Upper lobe of left lung (tissue), 6 donors: ENCODE data around the gene FEM1A. TPM values are rescaled to one million over a fixed set of nuclear protein-coding genes. Genes with fewer than 3 reads are reported as not detected.

ENCODE experiments used
- ATAC-seq, 2 donors: fragments of 200-7000 bp; cut with Tn5 transposase; one replicate each; pipeline ENCODE4 v1.9.1; 2022; ENCODE audit warnings: mild to moderate bottlenecking in 2 of 2, moderate library complexity in 2 of 2; ENCODE audit not compliant: low FRiP score in 2 of 2
- DNase-seq, 2 donors: peaks; one replicate each; pipeline ENCODE4 v3.0.0-alpha.2; 2019 to 2020
- H3K27ac ChIP-seq, 4 donors: fragments of 200-600 bp; sonication (generic); one replicate each; pipeline ENCODE4 v1.5.1; 2016 to 2019
- H3K27me3 ChIP-seq, 4 donors: fragments of 200-600 bp; sonication (generic); one replicate each; pipeline ENCODE4 v1.5.1; 2017 to 2019
- H3K36me3 ChIP-seq, 4 donors: fragments of 200-600 bp; sonication (generic); one replicate each; pipeline ENCODE4 v1.5.1; 2016 to 2019
- H3K4me1 ChIP-seq, 4 donors: fragments of 200-600 bp; sonication (generic); one replicate each; pipeline ENCODE4 v1.5.1; 2018 to 2019
- H3K4me3 ChIP-seq, 4 donors: fragments of 200-600 bp; sonication (generic); one replicate each; pipeline ENCODE4 v1.5.1; 2017 to 2019; ENCODE audit warnings: mild to moderate bottlenecking in 2 of 4, moderate library complexity in 1 of 4
- H3K9me3 ChIP-seq, 4 donors: fragments of 200-600 bp; sonication (generic); one replicate each; pipeline ENCODE4 v1.5.1; 2018 to 2019
- EP300 ChIP-seq, 4 donors: sonication (generic); formaldehyde crosslinking; IDR thresholded peaks; one replicate each; pipeline ENCODE4 v1.5.1; 2017; ENCODE audit warnings: antibody characterized with exemption in 4 of 4, control low read depth in 2 of 4
- POLR2A ChIP-seq, 4 donors: fragments of 450-650 bp; IDR thresholded peaks; one replicate each; pipeline ENCODE4 v1.5.1; 2016 to 2017; ENCODE audit warnings: antibody characterized with exemption in 4 of 4, mild to moderate bottlenecking in 2 of 4
- POLR2AphosphoS5 ChIP-seq, 2 donors: sonication (generic); formaldehyde crosslinking; IDR thresholded peaks; one replicate each; pipeline ENCODE4 v1.5.1; 2017; ENCODE audit warnings: antibody characterized with exemption in 2 of 2
- WGBS, 2 donors: methylation state at CpG; one replicate each; pipeline ENCODE4 v1.1.5; 2017 to 2018; 5-methylcytosine and 5-hydroxymethylcytosine counted together
- total RNA-seq, 6 donors: library from RNA; depleted of rRNA in 4 of 6; stranded (reverse); fragments of >200 nt in 4 of 6; gene quantifications; one replicate each; pipeline versions ENCODE4 v1.1.0 to v1.2.1, GENCODE V29; 2016 to 2021
- TF ChIP-seq, protein P1 (sequence below), 6 experiments: fragments of 450-650 bp in 4 of 6; fragments of 200-600 bp in 2 of 6; sonication (generic) in 2 of 6; IDR thresholded peaks; one replicate each; pipeline ENCODE4 v1.5.1; 2016 to 2019; ENCODE audit warnings: antibody characterized with exemption in 6 of 6
- donor health status: DM: no; HTN: no; CAD: no; lungs with moderate emphysema.
- donor health status: DM: no; HTN: yes; CAD: no; lungs with severe emphysema.

FEM1A gene
- total RNA-seq, 6 donors from 2014 or later = 15.6 to 22.2 (median 16.0) TPM

DNA sequence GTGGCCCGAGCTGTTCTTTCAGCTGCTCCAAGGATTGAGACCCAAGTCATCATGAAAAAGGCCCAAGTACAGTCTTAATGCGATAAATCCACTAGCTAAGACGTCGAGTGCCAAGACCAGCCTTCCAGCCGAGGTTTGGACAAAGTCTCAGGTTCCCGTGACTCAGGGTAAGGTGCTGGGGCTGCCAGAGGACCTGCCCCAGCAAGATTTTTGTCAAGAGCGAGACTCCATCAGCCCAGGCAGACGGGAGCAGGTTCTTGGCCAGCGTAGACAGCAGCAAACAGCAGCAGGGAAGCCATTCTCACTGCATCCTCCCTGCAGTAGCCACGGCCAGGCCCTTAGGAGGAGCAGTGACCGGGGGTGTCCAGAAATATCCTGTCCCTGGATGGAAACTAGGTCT, 3.4 kb downstream of the FEM1A start:
- H3K27ac ChIP-seq = no peak overlapping the region
- TF ChIP-seq POLR2AphosphoS5 (IDR thresholded peaks at IDR 0.05) (no peak), EP300 (IDR thresholded peaks at IDR 0.05) (no peak)
- TF ChIP-seq, protein P1, sequence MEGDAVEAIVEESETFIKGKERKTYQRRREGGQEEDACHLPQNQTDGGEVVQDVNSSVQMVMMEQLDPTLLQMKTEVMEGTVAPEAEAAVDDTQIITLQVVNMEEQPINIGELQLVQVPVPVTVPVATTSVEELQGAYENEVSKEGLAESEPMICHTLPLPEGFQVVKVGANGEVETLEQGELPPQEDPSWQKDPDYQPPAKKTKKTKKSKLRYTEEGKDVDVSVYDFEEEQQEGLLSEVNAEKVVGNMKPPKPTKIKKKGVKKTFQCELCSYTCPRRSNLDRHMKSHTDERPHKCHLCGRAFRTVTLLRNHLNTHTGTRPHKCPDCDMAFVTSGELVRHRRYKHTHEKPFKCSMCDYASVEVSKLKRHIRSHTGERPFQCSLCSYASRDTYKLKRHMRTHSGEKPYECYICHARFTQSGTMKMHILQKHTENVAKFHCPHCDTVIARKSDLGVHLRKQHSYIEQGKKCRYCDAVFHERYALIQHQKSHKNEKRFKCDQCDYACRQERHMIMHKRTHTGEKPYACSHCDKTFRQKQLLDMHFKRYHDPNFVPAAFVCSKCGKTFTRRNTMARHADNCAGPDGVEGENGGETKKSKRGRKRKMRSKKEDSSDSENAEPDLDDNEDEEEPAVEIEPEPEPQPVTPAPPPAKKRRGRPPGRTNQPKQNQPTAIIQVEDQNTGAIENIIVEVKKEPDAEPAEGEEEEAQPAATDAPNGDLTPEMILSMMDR (IDR thresholded peaks at IDR 0.05) = no peak
- H3K9me3 ChIP-seq = no peaks in the 10 kb centered on the region
- ATAC-seq = no peak
- 85 to 88% methylated on average over 3 to 9 of the region's 11 CpGs for WGBS, 2 donors
- no peaks in the 10 kb centered on the region for H3K27me3 ChIP-seq
- H3K4me1 ChIP-seq = peaks cover 19 to 43% (median 22%) of the 10 kb centered on the region in 4 donors
- no peak overlapping the region for H3K4me3 ChIP-seq
- H3K36me3 ChIP-seq = peaks cover 5 to 54% (median 34%) of the 10 kb centered on the region in 4 donors
- DNase-seq = no peak

GRCh38 chr19:4795400-4795799, 3.9 kb downstream of the FEM1A start:
- DNase-seq = no peak
- no peak overlapping the region for H3K27ac ChIP-seq
- no peaks in the 10 kb centered on the region for H3K27me3 ChIP-seq
- WGBS, 2 donors = 88 to 91% methylated on average over 8 to 9 of the region's 9 CpGs
- no peak for ATAC-seq
- peaks cover 19 to 42% (median 24%) of the 10 kb centered on the region in 4 donors for H3K4me1 ChIP-seq
- H3K36me3 ChIP-seq = peaks cover 5 to 54% (median 34%) of the 10 kb centered on the region in 4 donors
- H3K4me3 ChIP-seq = no peak overlapping the region
- H3K9me3 ChIP-seq = no peaks in the 10 kb centered on the region
- TF ChIP-seq EP300 (IDR thresholded peaks at IDR 0.05) (no peak), POLR2A (IDR thresholded peaks at IDR 0.05) (no peak), POLR2AphosphoS5 (IDR thresholded peaks at IDR 0.05) (no peak)
- TF ChIP-seq, protein P1 (IDR thresholded peaks at IDR 0.05) = no peak

GRCh38 chr19:4800591-4801081, 9.1 kb downstream of the FEM1A start:
- peaks cover 0 to 24% (median 8%) of the 10 kb centered on the region in 4 donors for H3K36me3 ChIP-seq
- H3K4me3 ChIP-seq = no peak overlapping the region
- peak in 1 of 2 donors; percentile 54 for TF ChIP-seq POLR2AphosphoS5 (IDR thresholded peaks at IDR 0.05)
- peak in 2 of 4 donors; percentile 17 to 20 for TF ChIP-seq POLR2A (IDR thresholded peaks at IDR 0.05)
- peak in 2 of 4 donors; percentile 12 to 40 for TF ChIP-seq EP300 (IDR thresholded peaks at IDR 0.05)
- TF ChIP-seq, protein P1 (IDR thresholded peaks at IDR 0.05) = no peak
- no peaks in the 10 kb centered on the region for H3K9me3 ChIP-seq
- ATAC-seq = peak; percentile 40 to 92
- peak overlapping the region; percentile 70 to 91 (median 79) for H3K27ac ChIP-seq
- H3K27me3 ChIP-seq = no peaks in the 10 kb centered on the region
- peaks cover 0 to 16% (median 10%) of the 10 kb centered on the region in 4 donors for H3K4me1 ChIP-seq
- WGBS, 2 donors = 57 to 60% methylated on average over 23 of the region's 23 CpGs
- DNase-seq = peak; percentile 83 to 90

- DNase-seq = no peak
- Histone ChIP-seq H3K36me3 (peaks cover 0 to 18% (median 6%) of the 10 kb centered on the region in 4 donors), H3K4me1 (peaks cover 0 to 16% (median 9%) of the 10 kb centered on the region in 4 donors), H3K27ac (peak overlapping the region in 3 of 4 donors; percentile 12 to 91 (median 70)), H3K9me3 (no peaks in the 10 kb centered on the region), H3K27me3 (no peaks in the 10 kb centered on the region), H3K4me3 (no peak overlapping the region)
- TF ChIP-seq EP300 (IDR thresholded peaks at IDR 0.05) (no peak), POLR2AphosphoS5 (IDR thresholded peaks at IDR 0.05) (no peak), POLR2A (IDR thresholded peaks at IDR 0.05) (no peak)
- TF ChIP-seq, protein P1 (IDR thresholded peaks at IDR 0.05) = no peak
- ATAC-seq = no peak
- 86 to 89% methylated on average over 3 of the region's 3 CpGs for WGBS, 2 donors
Observed at GRCh38 chr19:4801085-4801619, 9.6 kb downstream of the FEM1A start.

DNA sequence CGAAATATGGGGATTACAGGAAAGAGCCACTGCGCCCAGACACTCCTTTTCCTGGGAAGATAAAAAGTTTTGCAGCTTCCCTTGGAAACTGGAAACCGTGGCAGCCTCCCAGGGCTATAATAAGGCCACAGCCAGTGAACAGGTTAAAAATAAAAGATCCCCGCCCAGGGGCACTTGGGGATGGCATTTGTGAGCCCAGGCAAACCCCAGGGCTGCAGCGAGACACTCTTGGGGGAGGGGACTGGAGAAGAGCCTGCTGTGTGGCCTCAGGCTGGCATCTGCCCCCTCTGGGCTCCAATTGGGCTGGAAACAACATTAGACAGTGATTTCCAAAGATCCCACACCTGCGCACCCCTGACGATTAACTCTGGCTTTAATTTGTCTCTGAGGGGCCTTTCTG, 11.2 kb downstream of the FEM1A start:
- peaks cover 4 to 14% (median 9%) of the 10 kb centered on the region in 4 donors for H3K4me1 ChIP-seq
- TF ChIP-seq EP300 (IDR thresholded peaks at IDR 0.05) (no peak), POLR2AphosphoS5 (IDR thresholded peaks at IDR 0.05) (no peak), POLR2A (IDR thresholded peaks at IDR 0.05) (no peak)
- TF ChIP-seq, protein P1 (IDR thresholded peaks at IDR 0.05) = no peak
- H3K4me3 ChIP-seq = no peak overlapping the region
- ATAC-seq (no peak), DNase-seq (no peak)
- H3K27ac ChIP-seq = no peak overlapping the region
- no peaks in the 10 kb centered on the region for H3K9me3 ChIP-seq
- peaks cover 0 to 9% (median 0%) of the 10 kb centered on the region in 4 donors for H3K36me3 ChIP-seq
- no peaks in the 10 kb centered on the region for H3K27me3 ChIP-seq
- WGBS, 2 donors = 76 to 84% methylated on average over 7 of the region's 7 CpGs
